Activated CD4-positive, alpha-beta T cell treated with anti-CD3 and anti-CD28 coated beads, Interleukin-2, amount 10 ng/mL, durations not matched to agents 24 days and 14 days (primary cell): ENCODE results near the gene TCEAL1. TPM values are rescaled to one million over a fixed set of nuclear protein-coding genes. Genes with fewer than 3 reads are reported as not detected.
"Not testable (repeated sequence)": the region's sequence is repeated elsewhere in the genome, so short reads cannot be mapped to it uniquely, and the experiment has no call there.

Source experiments
- DNase-seq: peaks from one replicate; pipeline ENCODE4 v3.0.0; 2022
- H3K27ac Mint-ChIP-seq: one replicate; pipeline ENCODE4 v1.8.0; 2022; ENCODE audit warnings: mild to moderate bottlenecking, mixed read lengths
- H3K27me3 Mint-ChIP-seq: one replicate; pipeline ENCODE4 v1.8.0; 2022; ENCODE audit warnings: mixed read lengths
- H3K36me3 Mint-ChIP-seq: one replicate; pipeline ENCODE4 v1.8.0; 2022; ENCODE audit warnings: low read depth, mild to moderate bottlenecking, mixed read lengths
- H3K4me1 Mint-ChIP-seq: one replicate; pipeline ENCODE4 v1.8.0; 2021; ENCODE audit warnings: mixed read lengths
- H3K4me3 Mint-ChIP-seq: one replicate; pipeline ENCODE4 v1.8.0; 2022; ENCODE audit warnings: mild to moderate bottlenecking, moderate library complexity, mixed read lengths
- H3K9me3 Mint-ChIP-seq: one replicate; pipeline ENCODE4 v1.8.0; 2021; ENCODE audit warnings: mixed read lengths
- intact Hi-C: fragments of 100-400 bp; cut with micrococcal nuclease; formaldehyde crosslinking; loops from one replicate; pipeline ENCODE4 v1.15.1; 2023
- total RNA-seq: library from RNA; stranded (reverse); gene quantifications from 2 replicates; pipeline ENCODE4 v1.2.3, GENCODE V29; 2022

TCEAL1 gene
- total RNA-seq, 1 donor from 2014 or later, result 3.2 TPM

- Mint-ChIP-seq H3K4me1 (no peaks in the 10 kb centered on the region), H3K9me3 (no peaks in the 10 kb centered on the region), H3K27me3 (peaks cover 6% of the 10 kb centered on the region), H3K4me3 (no peak overlapping the region), H3K36me3 (no peaks in the 10 kb centered on the region), H3K27ac (no peak overlapping the region)
- intact Hi-C loops, result no loop called here
- no peak for DNase-seq
Measured at GRCh38 chrX:103651151-103651773, 22.5 kb downstream of the TCEAL1 start.

GRCh38 chrX:103655230-103656000 is 26.6 kb downstream of the TCEAL1 start:
- intact Hi-C loops, H3K4me1 Mint-ChIP-seq, H3K27ac Mint-ChIP-seq, H3K4me3 Mint-ChIP-seq, H3K36me3 Mint-ChIP-seq, H3K9me3 Mint-ChIP-seq, DNase-seq, H3K27me3 Mint-ChIP-seq: not testable (repeated sequence)

- intact Hi-C loops, result no loop called here
- no peaks in the 10 kb centered on the region for H3K27me3 Mint-ChIP-seq
- H3K4me1 Mint-ChIP-seq, result peaks cover 3% of the 10 kb centered on the region
- no peak for DNase-seq
- H3K4me3 Mint-ChIP-seq, result no peak overlapping the region
- no peaks in the 10 kb centered on the region for H3K36me3 Mint-ChIP-seq
- H3K9me3 Mint-ChIP-seq, result no peaks in the 10 kb centered on the region
- no peak overlapping the region for H3K27ac Mint-ChIP-seq
Measured at GRCh38 chrX:103656617-103657016, 27.8 kb downstream of the TCEAL1 start.

- H3K27me3 Mint-ChIP-seq, H3K36me3 Mint-ChIP-seq, H3K27ac Mint-ChIP-seq, H3K9me3 Mint-ChIP-seq, intact Hi-C loops, H3K4me3 Mint-ChIP-seq, H3K4me1 Mint-ChIP-seq, DNase-seq: not testable (repeated sequence)
Measured at GRCh38 chrX:103657066-103657465, 28.3 kb downstream of the TCEAL1 start.

- Mint-ChIP-seq H3K4me3 (no peak overlapping the region), H3K4me1 (peaks cover 3% of the 10 kb centered on the region), H3K27me3 (peaks cover 13% of the 10 kb centered on the region), H3K9me3 (no peaks in the 10 kb centered on the region), H3K27ac (no peak overlapping the region), H3K36me3 (no peaks in the 10 kb centered on the region)
- intact Hi-C loops, result no loop called here
- no peak for DNase-seq
Measured at GRCh38 chrX:103658681-103659433, 30.1 kb downstream of the TCEAL1 start.

- H3K27me3 Mint-ChIP-seq, result peaks cover 17% of the 10 kb centered on the region
- H3K27ac Mint-ChIP-seq, H3K9me3 Mint-ChIP-seq, DNase-seq, H3K4me3 Mint-ChIP-seq, H3K4me1 Mint-ChIP-seq, intact Hi-C loops, H3K36me3 Mint-ChIP-seq: not testable (repeated sequence)
Measured at GRCh38 chrX:103659460-103659859, 30.7 kb downstream of the TCEAL1 start.

GRCh38 chrX:103663981-103664762 is 35.4 kb downstream of the TCEAL1 start:
- Mint-ChIP-seq H3K9me3 (no peaks in the 10 kb centered on the region), H3K4me1 (no peaks in the 10 kb centered on the region), H3K36me3 (no peaks in the 10 kb centered on the region), H3K27me3 (peaks cover 18% of the 10 kb centered on the region), H3K27ac (no peak overlapping the region), H3K4me3 (no peak overlapping the region)
- no peak for DNase-seq
- intact Hi-C loops, result no loop called here

- Mint-ChIP-seq H3K36me3 (no peaks in the 10 kb centered on the region), H3K27me3 (peaks cover 18% of the 10 kb centered on the region), H3K4me1 (no peaks in the 10 kb centered on the region), H3K9me3 (no peaks in the 10 kb centered on the region), H3K27ac (no peak overlapping the region), H3K4me3 (no peak overlapping the region)
- DNase-seq, result no peak
- intact Hi-C loops, result no loop called here
Measured at GRCh38 chrX:103666202-103667107, 37.7 kb downstream of the TCEAL1 start.

GRCh38 chrX:103669745-103670144 is 41.0 kb downstream of the TCEAL1 start:
- no peak for DNase-seq
- intact Hi-C loops, result no loop called here
- Mint-ChIP-seq H3K36me3 (no peaks in the 10 kb centered on the region), H3K9me3 (no peaks in the 10 kb centered on the region), H3K4me1 (no peaks in the 10 kb centered on the region), H3K27ac (no peak overlapping the region), H3K4me3 (no peak overlapping the region), H3K27me3 (peaks cover under 1% of the 10 kb centered on the region)

- intact Hi-C loops, result no loop called here
- no peak for DNase-seq
- Mint-ChIP-seq H3K36me3 (peaks cover 28% of the 10 kb centered on the region), H3K4me3 (no peak overlapping the region), H3K27ac (no peak overlapping the region), H3K4me1 (peaks cover 2% of the 10 kb centered on the region), H3K9me3 (no peaks in the 10 kb centered on the region), H3K27me3 (no peaks in the 10 kb centered on the region)
Measured at GRCh38 chrX:103674531-103675454, 46.0 kb downstream of the TCEAL1 start.

- H3K36me3 Mint-ChIP-seq, result peaks cover 37% of the 10 kb centered on the region
- intact Hi-C loops, result no loop called here
- no peaks in the 10 kb centered on the region for H3K9me3 Mint-ChIP-seq
- H3K4me1 Mint-ChIP-seq, result peaks cover 2% of the 10 kb centered on the region
- no peak overlapping the region for H3K4me3 Mint-ChIP-seq
- DNase-seq, result no peak
- no peaks in the 10 kb centered on the region for H3K27me3 Mint-ChIP-seq
- H3K27ac Mint-ChIP-seq, result no peak overlapping the region
Measured at GRCh38 chrX:103678199-103678993, 49.6 kb downstream of the TCEAL1 start.
